Naive thymus-derived CD4-positive, alpha-beta T cell (primary cell): Measurements from ENCODE around the gene MMGT1. TPM values are rescaled to one million over a fixed set of nuclear protein-coding genes. Genes with fewer than 3 reads are reported as not detected.
A peak's percentile ranks its signal among the peaks of the same experiment; 100 is the strongest.

Experiments
- ATAC-seq: fragments of 150-1000 bp; cut with Tn5 transposase; 2 replicates; pipeline ENCODE4 v1.10.0; 2021; ENCODE audit warnings: mild to moderate bottlenecking, moderate library complexity
- CTCF ChIA-PET: fragments of 350-600 bp; sonication (Branson Sonifier 250); formaldehyde crosslinking; loops from one replicate; lab custom pipeline; 2021; ENCODE audit warnings: antibody characterized with exemption; lab: Charles Lee
- POLR2A ChIA-PET: fragments of 350-600 bp; sonication (Branson Sonifier 250); formaldehyde crosslinking; loops from one replicate; lab custom pipeline; 2021; ENCODE audit warnings: antibody characterized with exemption, inconsistent platforms; lab: Charles Lee
- DNase-seq, 9 donors: peaks; one replicate each; pipeline versions ENCODE4 v3.0.0 to v3.0.0-alpha.2; 2020 to 2022; ENCODE audit warnings: mixed read lengths in 1 of 9
- H3K27ac ChIP-seq: one replicate; pipeline ENCODE4 v1.7.0; 2013; ENCODE audit warnings: mild to moderate bottlenecking, low read depth, low read length, moderate library complexity
- H3K27me3 ChIP-seq, 2 donors: one replicate each; pipeline ENCODE4 v1.7.0; 2013; ENCODE audit warnings: low read length in 2 of 2, mild to moderate bottlenecking in 2 of 2, moderate library complexity in 2 of 2; ENCODE audit not compliant: control insufficient read depth in 2 of 2, insufficient read depth in 2 of 2
- H3K36me3 ChIP-seq, 3 experiments: 1 replicate in 2 of 3; 2 replicates in 1 of 3; pipeline ENCODE4 v1.7.0; 2013; ENCODE audit warnings: low read length in 3 of 3, mild to moderate bottlenecking in 3 of 3, moderate library complexity in 1 of 3; ENCODE audit not compliant: insufficient read depth in 3 of 3, control insufficient read depth in 2 of 3
- H3K4me1 ChIP-seq, 2 donors: one replicate each; pipeline ENCODE4 v1.7.0; 2013; ENCODE audit warnings: low read length in 2 of 2, mild to moderate bottlenecking in 2 of 2, moderate library complexity in 1 of 2; ENCODE audit not compliant: control insufficient read depth in 2 of 2, insufficient read depth in 2 of 2
- H3K4me3 ChIP-seq: 2 replicates; pipeline ENCODE4 v1.7.0; 2013; ENCODE audit warnings: mild to moderate bottlenecking, low read length
- H3K9me3 ChIP-seq, 3 experiments: 1 replicate in 2 of 3; 2 replicates in 1 of 3; pipeline ENCODE4 v1.7.0; 2013; ENCODE audit warnings: low read length in 3 of 3; ENCODE audit not compliant: control insufficient read depth in 2 of 3
- H3K27ac Mint-ChIP-seq, 9 donors: one replicate each; pipeline ENCODE4 v1.8.0; 2020 to 2022; ENCODE audit warnings: mixed read lengths in 9 of 9, mild to moderate bottlenecking in 8 of 9, moderate library complexity in 5 of 9, inconsistent platforms in 2 of 9
- H3K27me3 Mint-ChIP-seq, 5 donors: one replicate each; pipeline ENCODE4 v1.8.0; 2021 to 2022; ENCODE audit warnings: mixed read lengths in 5 of 5, mild to moderate bottlenecking in 1 of 5
- H3K36me3 Mint-ChIP-seq, 5 donors: one replicate each; pipeline ENCODE4 v1.8.0; 2020 to 2022; ENCODE audit warnings: mixed read lengths in 5 of 5, mild to moderate bottlenecking in 3 of 5, inconsistent platforms in 1 of 5
- H3K4me1 Mint-ChIP-seq, 7 donors: one replicate each; pipeline ENCODE4 v1.8.0; 2020 to 2022; ENCODE audit warnings: mixed read lengths in 7 of 7, mild to moderate bottlenecking in 3 of 7, inconsistent platforms in 1 of 7
- H3K4me3 Mint-ChIP-seq, 10 donors: one replicate each; pipeline ENCODE4 v1.8.0; 2020 to 2022; ENCODE audit warnings: mild to moderate bottlenecking in 10 of 10, mixed read lengths in 10 of 10, moderate library complexity in 6 of 10, inconsistent platforms in 2 of 10
- H3K9me3 Mint-ChIP-seq, 11 donors: one replicate each; pipeline ENCODE4 v1.8.0; 2020 to 2022; ENCODE audit warnings: mixed read lengths in 11 of 11, mild to moderate bottlenecking in 4 of 11, inconsistent platforms in 1 of 11, moderate library complexity in 1 of 11
- intact Hi-C, 2 donors: fragments of 100-400 bp; cut with micrococcal nuclease; formaldehyde crosslinking; loops; one replicate each; pipeline ENCODE4 v1.15.1; 2023
- polyA plus RNA-seq, 2 donors: library from polyadenylated mRNA; unstranded; fragments of 300-500 nt; fragmentation: Illumina TruSeq; gene quantifications; one replicate each; pipeline ENCODE4 v1.2.3, GENCODE V29; 2021
- total RNA-seq, 6 experiments: library from RNA in 5 of 6; stranded (reverse) in 5 of 6; gene quantifications; 1 replicate in 5 of 6; 2 replicates in 1 of 6; pipeline ENCODE4 v1.2.3 and lab custom pipeline; 2021 to 2026

MMGT1 gene
- total and polyA plus RNA-seq, 7 experiments from 2014 or later, result 5.7 to 28.4 (median 23.4) TPM

DNA sequence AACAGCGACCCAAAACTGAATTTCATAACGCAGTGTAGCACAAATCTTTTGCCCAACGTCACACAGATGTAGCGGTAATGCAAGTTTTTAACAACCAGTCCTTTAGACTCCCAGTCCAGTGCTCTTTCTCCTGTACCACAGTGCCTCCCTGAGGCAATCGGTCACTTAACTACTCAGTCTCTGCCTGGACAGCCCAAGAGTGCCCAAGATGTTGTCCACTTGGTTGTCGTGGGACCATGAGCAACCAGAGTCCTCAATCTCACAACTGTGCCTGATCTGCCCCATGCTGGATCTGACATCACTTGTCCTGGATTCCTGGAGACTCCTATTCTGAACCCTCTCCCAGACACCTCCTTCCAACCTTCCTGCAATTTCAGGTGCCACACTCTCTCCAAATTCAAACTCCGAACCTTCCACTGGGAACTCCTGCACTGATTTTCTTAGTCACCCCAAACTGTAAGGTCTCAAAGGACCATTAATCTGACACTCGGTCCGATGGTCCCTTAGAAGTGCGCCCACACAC is 702 bp downstream of the MMGT1 start:
- Histone ChIP-seq H3K27me3 (no peaks in the 10 kb centered on the region), H3K36me3 (no peaks in the 10 kb centered on the region), H3K9me3 (no peaks in the 10 kb centered on the region), H3K4me1 (peaks cover 13 to 17% of the 10 kb centered on the region in 2 donors), H3K27ac (peak overlapping the region; percentile 83), H3K4me3 (peak overlapping the region; percentile 91)
- peaks cover 10 to 37% (median 28%) of the 10 kb centered on the region in 7 donors for H3K4me1 Mint-ChIP-seq
- no peaks in the 10 kb centered on the region for H3K36me3 Mint-ChIP-seq
- intact Hi-C loops, result loop anchor here in 1 of 2 donors (1.0 to 5.0 kb wide), 6 partner anchors 174 to 1166 kb away; partner anchors contain the start of genes FHL1, MAP7D3, RTL8A and SMIM10L2A
- DNase-seq (no peak), ATAC-seq (no peak)
- H3K27ac Mint-ChIP-seq, result peak overlapping the region; percentile 92 to 99 (median 97)
- ChIA-PET POLR2A (interaction anchor here (1.1 to 3.1 kb wide), 3 partner anchors 12 to 16 kb away, joined by 5 to 19 read pairs (median 7); partner anchors contain the start of gene SLC9A6), CTCF (no interaction called here)
- peak overlapping the region; percentile 89 to 99 (median 98) for H3K4me3 Mint-ChIP-seq
- H3K9me3 Mint-ChIP-seq, result no peaks in the 10 kb centered on the region
- H3K27me3 Mint-ChIP-seq, result no peaks in the 10 kb centered on the region

DNA sequence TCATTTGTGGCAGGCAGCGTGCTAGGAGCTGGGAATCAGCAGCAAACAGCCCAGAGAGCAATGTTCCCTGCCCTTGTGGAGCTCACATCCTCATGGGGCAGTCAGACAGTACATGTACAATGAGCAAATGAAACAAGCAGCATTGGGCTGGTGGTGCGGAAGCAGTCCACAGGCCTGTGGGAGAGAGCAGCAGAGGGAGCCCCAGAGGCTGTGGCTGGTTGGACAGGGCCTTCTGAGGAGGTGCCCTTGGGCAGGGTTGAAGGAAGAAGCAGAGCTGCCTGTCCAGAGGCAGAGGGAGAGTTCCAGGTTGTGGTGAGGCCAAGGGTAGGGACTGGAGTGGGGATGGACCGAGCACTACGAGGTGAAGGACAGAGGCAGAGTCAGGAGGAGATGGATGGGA is 22.5 kb downstream of the MMGT1 start:
- H3K27ac Mint-ChIP-seq, result peak overlapping the region in 1 of 9 donors; percentile 31
- H3K4me1 ChIP-seq, result no peaks in the 10 kb centered on the region
- POLR2A ChIA-PET, result no interaction called here

DNA sequence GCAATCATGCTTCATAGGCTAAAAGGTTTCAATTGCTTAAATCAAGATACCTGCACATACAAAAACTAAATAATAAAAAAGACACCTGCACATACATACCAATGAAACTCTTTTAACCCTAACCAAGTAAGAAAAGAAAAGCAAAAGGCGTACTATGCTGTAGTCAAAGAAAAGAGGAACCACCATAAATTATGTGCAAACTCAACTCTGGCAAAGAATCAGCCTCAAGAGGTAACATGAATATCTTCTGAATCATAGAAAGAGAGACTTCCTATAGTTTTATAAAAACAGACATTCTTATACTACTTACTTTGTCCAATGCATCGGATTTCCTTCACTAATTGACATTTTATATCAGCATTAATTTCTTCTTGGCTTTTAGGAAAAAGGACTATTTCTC is 29.3 kb downstream of the MMGT1 start:
- H3K27me3 Mint-ChIP-seq, result no peaks in the 10 kb centered on the region
- H3K36me3 Mint-ChIP-seq, result peaks cover 0 to 22% (median 5%) of the 10 kb centered on the region in 5 donors
- no peak overlapping the region for H3K27ac Mint-ChIP-seq
- POLR2A ChIA-PET, result no interaction called here
- no peak overlapping the region for H3K4me3 Mint-ChIP-seq
- peaks cover 0 to 5% (median 0%) of the 10 kb centered on the region in 11 donors for H3K9me3 Mint-ChIP-seq
- no peak overlapping the region for H3K4me3 ChIP-seq
- H3K4me1 ChIP-seq, result no peaks in the 10 kb centered on the region
- ATAC-seq, result no peak
- no peak for DNase-seq
- H3K4me1 Mint-ChIP-seq, result no peaks in the 10 kb centered on the region
- CTCF ChIA-PET, result no interaction called here
- no peaks in the 10 kb centered on the region for H3K9me3 ChIP-seq
- no peak overlapping the region for H3K27ac ChIP-seq
- intact Hi-C loops, result no loop called here
- H3K27me3 ChIP-seq, result no peaks in the 10 kb centered on the region
- no peaks in the 10 kb centered on the region for H3K36me3 ChIP-seq

More for the DNA sequence above, 22.5 kb downstream of the MMGT1 start:
- Mint-ChIP-seq H3K4me3 (no peak overlapping the region), H3K36me3 (peaks cover 0 to 6% (median 1%) of the 10 kb centered on the region in 5 donors), H3K27me3 (no peaks in the 10 kb centered on the region), H3K4me1 (peaks cover 0 to 5% (median 0%) of the 10 kb centered on the region in 7 donors), H3K9me3 (no peaks in the 10 kb centered on the region)
- H3K27me3 ChIP-seq, result no peaks in the 10 kb centered on the region
- H3K36me3 ChIP-seq, result no peaks in the 10 kb centered on the region
- DNase-seq, result no peak
- no peak overlapping the region for H3K4me3 ChIP-seq
- no peaks in the 10 kb centered on the region for H3K9me3 ChIP-seq
- ATAC-seq, result no peak
- H3K27ac ChIP-seq, result no peak overlapping the region
- CTCF ChIA-PET, result no interaction called here
- intact Hi-C loops, result no loop called here

DNA sequence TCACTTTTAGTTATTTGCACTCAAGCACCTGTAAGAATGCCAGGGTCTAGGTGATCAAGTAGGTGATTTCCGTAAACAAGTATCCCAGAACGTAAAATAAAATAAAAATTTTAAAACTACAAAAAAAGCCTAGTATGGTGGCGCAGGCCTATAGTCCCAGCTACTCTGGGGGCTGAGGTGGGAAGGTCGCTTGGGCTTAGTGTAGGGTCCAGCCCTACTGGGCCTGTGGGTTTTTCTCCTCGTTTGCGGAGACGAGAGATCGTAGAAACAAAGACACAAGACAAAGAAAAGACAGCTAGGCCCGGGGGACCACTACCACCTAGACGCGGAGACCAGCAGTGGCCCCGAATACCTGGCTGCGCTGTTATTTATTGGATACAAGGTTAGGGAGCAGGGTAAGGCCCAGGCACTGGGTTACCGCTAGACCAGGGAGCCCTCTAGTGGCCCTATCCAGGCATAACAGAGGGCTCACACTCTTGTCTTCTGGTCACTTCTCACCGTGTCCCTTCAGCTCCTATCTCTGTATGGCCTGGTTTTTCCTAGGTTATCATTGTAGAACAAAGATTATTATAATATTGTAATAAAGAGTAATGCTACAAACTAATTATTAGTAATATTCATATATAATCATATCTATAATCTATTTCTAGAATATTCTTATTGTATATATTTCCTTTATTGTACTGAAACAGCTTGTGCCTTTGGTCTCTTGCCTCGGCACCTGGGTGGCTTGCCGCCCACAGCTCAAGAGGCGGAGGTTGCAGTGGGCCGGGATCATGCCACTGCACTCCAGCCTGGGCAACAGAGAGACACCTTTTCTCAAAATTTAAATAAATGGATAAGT is 41.9 kb downstream of the MMGT1 start:
- Histone ChIP-seq H3K9me3 (no peaks in the 10 kb centered on the region), H3K4me1 (no peaks in the 10 kb centered on the region), H3K4me3 (no peak overlapping the region), H3K36me3 (no peaks in the 10 kb centered on the region), H3K27ac (no peak overlapping the region), H3K27me3 (no peaks in the 10 kb centered on the region)
- Mint-ChIP-seq H3K4me1 (peaks cover 0 to 2% (median 0%) of the 10 kb centered on the region in 7 donors), H3K36me3 (no peaks in the 10 kb centered on the region), H3K27me3 (no peaks in the 10 kb centered on the region), H3K4me3 (no peak overlapping the region), H3K9me3 (peaks cover 0 to 4% (median 0%) of the 10 kb centered on the region in 11 donors), H3K27ac (no peak overlapping the region)
- ATAC-seq (peak; percentile 67), DNase-seq (peak in 8 of 9 donors; percentile 3 to 46 (median 30))
- CTCF ChIA-PET, result no interaction called here
- intact Hi-C loops, result loop anchor here in 1 of 2 donors (1.0 kb wide), 1 partner anchor 448 kb away; no protein-coding TSS in a partner anchor
- POLR2A ChIA-PET, result no interaction called here

DNA sequence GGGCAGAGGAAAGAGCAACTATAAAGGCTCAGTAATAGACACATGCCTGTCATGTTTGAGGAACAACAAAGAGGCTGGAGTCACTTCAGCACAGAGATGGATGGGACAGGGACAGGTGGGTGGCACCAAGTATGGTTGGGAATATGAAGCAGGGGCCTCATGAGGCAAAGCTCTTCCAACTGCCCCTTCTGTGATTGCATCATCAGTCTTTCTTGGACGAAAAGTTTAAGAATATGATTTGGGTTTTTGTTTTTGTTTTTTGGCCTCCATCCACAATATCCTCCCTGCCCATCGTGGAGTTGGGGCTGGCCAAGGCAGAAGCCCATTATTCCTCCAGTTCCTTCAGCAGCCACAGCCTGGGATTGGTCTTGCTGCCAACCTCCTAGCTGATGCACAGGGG is 45.9 kb downstream of the MMGT1 start:
- CTCF ChIA-PET, result no interaction called here
- no peaks in the 10 kb centered on the region for H3K36me3 ChIP-seq
- Mint-ChIP-seq H3K4me1 (peaks cover 0 to 2% (median 0%) of the 10 kb centered on the region in 7 donors), H3K4me3 (no peak overlapping the region), H3K27ac (no peak overlapping the region), H3K27me3 (no peaks in the 10 kb centered on the region), H3K9me3 (no peaks in the 10 kb centered on the region), H3K36me3 (no peaks in the 10 kb centered on the region)
- no peaks in the 10 kb centered on the region for H3K27me3 ChIP-seq
- no peaks in the 10 kb centered on the region for H3K4me1 ChIP-seq
- H3K4me3 ChIP-seq, result no peak overlapping the region
- no peaks in the 10 kb centered on the region for H3K9me3 ChIP-seq
- POLR2A ChIA-PET, result no interaction called here
- no peak for ATAC-seq
- no peak for DNase-seq
- no peak overlapping the region for H3K27ac ChIP-seq
- intact Hi-C loops, result no loop called here

DNA sequence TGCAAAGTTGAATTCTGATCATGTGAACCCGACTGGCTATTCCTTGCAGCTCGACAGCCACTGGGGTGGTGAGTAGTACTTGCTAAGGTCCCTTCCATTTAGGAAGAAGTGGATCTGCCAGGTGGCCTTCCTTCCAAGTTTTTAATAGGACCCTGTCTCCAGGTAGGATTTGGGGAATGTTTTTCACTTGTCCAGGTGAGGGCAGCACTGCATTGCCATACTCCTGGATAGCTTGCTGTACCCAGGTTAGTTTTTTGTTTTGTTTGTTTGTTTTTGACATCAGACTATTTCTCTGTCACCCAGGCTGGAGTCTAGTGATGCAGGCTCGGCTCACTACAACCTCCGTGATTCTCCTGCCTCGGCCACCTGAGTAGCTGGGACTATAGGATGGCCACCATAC is 50.4 kb downstream of the MMGT1 start:
- H3K36me3 Mint-ChIP-seq, result no peaks in the 10 kb centered on the region
- no peaks in the 10 kb centered on the region for H3K27me3 Mint-ChIP-seq
- ATAC-seq (no peak), DNase-seq (no peak)
- Histone ChIP-seq H3K36me3 (no peaks in the 10 kb centered on the region), H3K27ac (no peak overlapping the region), H3K4me1 (no peaks in the 10 kb centered on the region), H3K9me3 (no peaks in the 10 kb centered on the region), H3K4me3 (no peak overlapping the region), H3K27me3 (no peaks in the 10 kb centered on the region)
- H3K4me3 Mint-ChIP-seq, result no peak overlapping the region
- H3K4me1 Mint-ChIP-seq, result no peaks in the 10 kb centered on the region
- no peaks in the 10 kb centered on the region for H3K9me3 Mint-ChIP-seq
- intact Hi-C loops, result no loop called here
- no peak overlapping the region for H3K27ac Mint-ChIP-seq
- POLR2A ChIA-PET, result no interaction called here
- CTCF ChIA-PET, result no interaction called here
